ENCODE measurements around the gene NUCB1.

DNA sequence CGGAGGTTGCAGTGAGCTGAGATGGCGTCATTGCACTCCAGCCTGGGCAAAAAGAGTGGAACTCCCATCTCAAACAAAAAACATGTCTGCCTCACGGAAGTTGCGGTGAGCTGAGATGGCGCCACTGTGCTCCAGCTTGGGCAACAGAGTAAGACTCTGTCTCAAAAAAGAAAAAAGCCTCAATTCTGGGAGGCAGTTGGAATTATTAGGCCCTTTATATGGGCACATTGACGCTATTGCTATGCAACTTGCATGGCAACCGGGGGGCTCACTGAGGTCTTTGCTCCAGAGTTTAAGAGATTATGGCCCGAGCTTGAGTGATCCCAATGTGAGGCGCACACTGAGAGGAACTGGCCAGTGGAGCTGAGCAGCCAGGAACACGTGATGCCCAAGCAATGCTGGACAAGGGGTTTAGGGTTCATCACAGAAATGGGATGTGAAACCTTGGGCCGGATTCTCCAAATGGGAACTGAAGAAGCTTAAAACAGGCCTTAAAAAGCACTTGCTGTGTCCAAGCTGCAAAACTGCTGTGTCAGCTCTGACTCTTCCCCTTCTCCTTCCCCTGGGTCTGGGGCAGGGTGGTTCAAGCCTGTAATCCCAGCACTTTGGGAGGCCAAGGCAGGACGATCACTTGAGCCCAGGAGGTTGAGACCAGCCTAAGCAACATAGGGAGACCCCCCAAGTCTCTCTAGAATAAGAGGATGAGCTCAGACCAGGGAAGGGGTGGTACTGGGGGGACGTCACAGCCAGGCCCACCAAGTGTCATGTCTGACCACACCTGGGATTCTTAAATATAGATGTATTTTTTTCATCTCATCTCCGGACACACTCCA is 67.5 kb downstream of the NUCB1 start:
- TF ChIP-seq CTCF (IDR thresholded peaks at IDR 0.05) (no peak), NFYB (CRISPR knock-in tag; conservative IDR thresholded peaks at IDR 0.05; ENCODE audit: low read depth) (no peak), FOXK1 (CRISPR knock-in tag; IDR thresholded peaks at IDR 0.05) (no peak), TEAD1 (CRISPR knock-in tag; IDR thresholded peaks at IDR 0.05) (no peak), SMAD3 (CRISPR knock-in tag; IDR thresholded peaks at IDR 0.05; ENCODE audit: borderline replicate concordance) (no peak), RELA (CRISPR knock-in tag; IDR thresholded peaks at IDR 0.05; ENCODE audit: borderline replicate concordance) (no peak), MAX (CRISPR knock-in tag; IDR thresholded peaks at IDR 0.05) (no peak), NR3C1 (CRISPR knock-in tag; conservative IDR thresholded peaks at IDR 0.05; ENCODE audit: low read depth) (no peak), USF2 (CRISPR knock-in tag; IDR thresholded peaks at IDR 0.05) (no peak), SP1 (CRISPR knock-in tag; conservative IDR thresholded peaks at IDR 0.05) (no peak)
- TF ChIP-seq, protein P1, sequence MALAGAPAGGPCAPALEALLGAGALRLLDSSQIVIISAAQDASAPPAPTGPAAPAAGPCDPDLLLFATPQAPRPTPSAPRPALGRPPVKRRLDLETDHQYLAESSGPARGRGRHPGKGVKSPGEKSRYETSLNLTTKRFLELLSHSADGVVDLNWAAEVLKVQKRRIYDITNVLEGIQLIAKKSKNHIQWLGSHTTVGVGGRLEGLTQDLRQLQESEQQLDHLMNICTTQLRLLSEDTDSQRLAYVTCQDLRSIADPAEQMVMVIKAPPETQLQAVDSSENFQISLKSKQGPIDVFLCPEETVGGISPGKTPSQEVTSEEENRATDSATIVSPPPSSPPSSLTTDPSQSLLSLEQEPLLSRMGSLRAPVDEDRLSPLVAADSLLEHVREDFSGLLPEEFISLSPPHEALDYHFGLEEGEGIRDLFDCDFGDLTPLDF (CRISPR knock-in tag; IDR thresholded peaks at IDR 0.05), result no peak
- TF ChIP-seq, protein P2, sequence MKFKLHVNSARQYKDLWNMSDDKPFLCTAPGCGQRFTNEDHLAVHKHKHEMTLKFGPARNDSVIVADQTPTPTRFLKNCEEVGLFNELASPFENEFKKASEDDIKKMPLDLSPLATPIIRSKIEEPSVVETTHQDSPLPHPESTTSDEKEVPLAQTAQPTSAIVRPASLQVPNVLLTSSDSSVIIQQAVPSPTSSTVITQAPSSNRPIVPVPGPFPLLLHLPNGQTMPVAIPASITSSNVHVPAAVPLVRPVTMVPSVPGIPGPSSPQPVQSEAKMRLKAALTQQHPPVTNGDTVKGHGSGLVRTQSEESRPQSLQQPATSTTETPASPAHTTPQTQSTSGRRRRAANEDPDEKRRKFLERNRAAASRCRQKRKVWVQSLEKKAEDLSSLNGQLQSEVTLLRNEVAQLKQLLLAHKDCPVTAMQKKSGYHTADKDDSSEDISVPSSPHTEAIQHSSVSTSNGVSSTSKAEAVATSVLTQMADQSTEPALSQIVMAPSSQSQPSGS (CRISPR knock-in tag; IDR thresholded peaks at IDR 0.05; ENCODE audit: borderline replicate concordance, low read depth), result no peak
- TF ChIP-seq, protein P3, sequence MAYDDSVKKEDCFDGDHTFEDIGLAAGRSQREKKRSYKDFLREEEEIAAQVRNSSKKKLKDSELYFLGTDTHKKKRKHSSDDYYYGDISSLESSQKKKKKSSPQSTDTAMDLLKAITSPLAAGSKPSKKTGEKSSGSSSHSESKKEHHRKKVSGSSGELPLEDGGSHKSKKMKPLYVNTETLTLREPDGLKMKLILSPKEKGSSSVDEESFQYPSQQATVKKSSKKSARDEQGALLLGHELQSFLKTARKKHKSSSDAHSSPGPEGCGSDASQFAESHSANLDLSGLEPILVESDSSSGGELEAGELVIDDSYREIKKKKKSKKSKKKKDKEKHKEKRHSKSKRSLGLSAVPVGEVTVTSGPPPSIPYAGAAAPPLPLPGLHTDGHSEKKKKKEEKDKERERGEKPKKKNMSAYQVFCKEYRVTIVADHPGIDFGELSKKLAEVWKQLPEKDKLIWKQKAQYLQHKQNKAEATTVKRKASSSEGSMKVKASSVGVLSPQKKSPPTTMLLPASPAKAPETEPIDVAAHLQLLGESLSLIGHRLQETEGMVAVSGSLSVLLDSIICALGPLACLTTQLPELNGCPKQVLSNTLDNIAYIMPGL (CRISPR knock-in tag; IDR thresholded peaks at IDR 0.05), result no peak

All from WTC11 (cell line).